Smooth muscle cell (in vitro differentiated cells): ENCODE results near the gene PRKCE. TPM values are rescaled to one million over a fixed set of nuclear protein-coding genes. Genes with fewer than 3 reads are reported as not detected.

Experiments used
- DNase-seq: peaks from one replicate; lab custom pipeline; 2025; ENCODE audit not compliant: unreplicated experiment; lab: John Stamatoyannopoulos, UW
- H2AFZ ChIP-seq: fragments of 200-600 bp; sonication (generic); 2 replicates; pipeline ENCODE4 v1.6.0; 2016; ENCODE audit warnings: antibody characterized with exemption, low read depth, mild to moderate bottlenecking
- H3F3A ChIP-seq: fragments of 200-600 bp; sonication (generic); 2 replicates; pipeline ENCODE4 v1.6.0; 2017; ENCODE audit warnings: antibody characterized with exemption, low read depth
- H3K27ac ChIP-seq: fragments of 200-600 bp; sonication (generic); 2 replicates; pipeline ENCODE4 v1.5.1; 2016; ENCODE audit warnings: low read depth, mild to moderate bottlenecking
- H3K27me3 ChIP-seq: fragments of 200-600 bp; sonication (generic); 2 replicates; pipeline ENCODE4 v1.6.1; 2016; ENCODE audit warnings: low read depth, mild to moderate bottlenecking
- H3K36me3 ChIP-seq: fragments of 200-600 bp; sonication (generic); 2 replicates; pipeline ENCODE4 v1.5.1; 2016; ENCODE audit warnings: low read depth
- H3K4me1 ChIP-seq: fragments of 200-600 bp; sonication (generic); 2 replicates; pipeline ENCODE4 v1.5.1; 2016; ENCODE audit warnings: low read depth
- H3K4me2 ChIP-seq: fragments of 200-600 bp; sonication (generic); 2 replicates; pipeline ENCODE4 v1.6.0; 2016; ENCODE audit warnings: mild to moderate bottlenecking
- H3K4me3 ChIP-seq: fragments of 200-600 bp; sonication (generic); 2 replicates; pipeline ENCODE4 v1.5.1; 2016; ENCODE audit warnings: mild to moderate bottlenecking
- H3K79me2 ChIP-seq: fragments of 200-600 bp; sonication (generic); 2 replicates; pipeline ENCODE4 v1.6.0; 2016; ENCODE audit warnings: low read depth, mild to moderate bottlenecking
- H3K9ac ChIP-seq: fragments of 200-600 bp; sonication (generic); 2 replicates; pipeline ENCODE4 v1.6.0; 2016; ENCODE audit warnings: low read depth
- H3K9me3 ChIP-seq: fragments of 200-600 bp; sonication (generic); replicated peaks from 2 replicates; pipeline ENCODE4 v1.5.1; 2016; ENCODE audit warnings: low read depth
- H4K20me1 ChIP-seq: fragments of 200-600 bp; sonication (generic); 2 replicates; pipeline ENCODE4 v1.6.0; 2016; ENCODE audit warnings: low read depth
- WGBS: methylation state at CpG from one replicate; pipeline ENCODE4 v1.1.7; 2016; ENCODE audit warnings: low lambda C conversion rate; 5-methylcytosine and 5-hydroxymethylcytosine counted together
- polyA plus RNA-seq: library from polyadenylated mRNA; unstranded; fragments of >200 nt; fragmentation: Nextera tagmentation; extraction: Ambion mirVana; gene quantifications from 2 replicates; pipeline ENCODE4 v1.2.1, GENCODE V29; 2016
- total RNA-seq: library from RNA; depleted of rRNA; stranded (reverse); fragments of >200 nt; gene quantifications from 2 replicates; pipeline ENCODE4 v1.2.3, GENCODE V29; 2014
- TF ChIP-seq, protein P1 (sequence below): fragments of 200-600 bp; sonication (generic); IDR thresholded peaks from 2 replicates; pipeline ENCODE4 v1.5.1; 2017; ENCODE audit warnings: borderline replicate concordance, mild to moderate bottlenecking, antibody characterized with exemption; ENCODE audit not compliant: insufficient read depth, poor library complexity, severe bottlenecking

PRKCE gene
- total and polyA plus RNA-seq, 2 experiments from 2014 or later, result 20.6 to 29.1 TPM

- TF ChIP-seq, protein P1, sequence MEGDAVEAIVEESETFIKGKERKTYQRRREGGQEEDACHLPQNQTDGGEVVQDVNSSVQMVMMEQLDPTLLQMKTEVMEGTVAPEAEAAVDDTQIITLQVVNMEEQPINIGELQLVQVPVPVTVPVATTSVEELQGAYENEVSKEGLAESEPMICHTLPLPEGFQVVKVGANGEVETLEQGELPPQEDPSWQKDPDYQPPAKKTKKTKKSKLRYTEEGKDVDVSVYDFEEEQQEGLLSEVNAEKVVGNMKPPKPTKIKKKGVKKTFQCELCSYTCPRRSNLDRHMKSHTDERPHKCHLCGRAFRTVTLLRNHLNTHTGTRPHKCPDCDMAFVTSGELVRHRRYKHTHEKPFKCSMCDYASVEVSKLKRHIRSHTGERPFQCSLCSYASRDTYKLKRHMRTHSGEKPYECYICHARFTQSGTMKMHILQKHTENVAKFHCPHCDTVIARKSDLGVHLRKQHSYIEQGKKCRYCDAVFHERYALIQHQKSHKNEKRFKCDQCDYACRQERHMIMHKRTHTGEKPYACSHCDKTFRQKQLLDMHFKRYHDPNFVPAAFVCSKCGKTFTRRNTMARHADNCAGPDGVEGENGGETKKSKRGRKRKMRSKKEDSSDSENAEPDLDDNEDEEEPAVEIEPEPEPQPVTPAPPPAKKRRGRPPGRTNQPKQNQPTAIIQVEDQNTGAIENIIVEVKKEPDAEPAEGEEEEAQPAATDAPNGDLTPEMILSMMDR, result no peak
- Histone ChIP-seq H3K4me3 (no peak overlapping the region), H3F3A (peaks cover 9% of the 10 kb centered on the region), H2AFZ (no peak overlapping the region), H3K4me1 (peaks cover 8% of the 10 kb centered on the region), H3K4me2 (peak overlapping the region; percentile 33), H3K27me3 (no peaks in the 10 kb centered on the region), H4K20me1 (peaks cover 75% of the 10 kb centered on the region), H3K9ac (no peak overlapping the region), H3K27ac (peak overlapping the region; percentile 8), H3K36me3 (no peaks in the 10 kb centered on the region), H3K9me3 (no peaks in the 10 kb centered on the region), H3K79me2 (peaks cover 91% of the 10 kb centered on the region)
- DNase-seq, result no peak
- WGBS, result 36% methylated on average over 4 of the region's 4 CpGs
These were observed 37.2 kb downstream of the PRKCE start for GRCh38 chr2:45688479-45689298.

- H3K79me2 ChIP-seq, result peaks cover 91% of the 10 kb centered on the region
- no peak overlapping the region for H3K9ac ChIP-seq
These were observed 38.8 kb downstream of the PRKCE start for GRCh38 chr2:45690231-45690630.

GRCh38 chr2:45691171-45691999 lies 39.9 kb downstream of the PRKCE start:
- H2AFZ ChIP-seq, result no peak overlapping the region
- 91% methylated on average over 12 of the region's 12 CpGs for WGBS
- no peaks in the 10 kb centered on the region for H3K27me3 ChIP-seq
- peaks cover 11% of the 10 kb centered on the region for H3K4me1 ChIP-seq
- H3K27ac ChIP-seq, result no peak overlapping the region
- TF ChIP-seq, protein P1, result no peak
- H3K9me3 ChIP-seq, result no peaks in the 10 kb centered on the region
- no peak overlapping the region for H3K4me3 ChIP-seq
- H3F3A ChIP-seq, result peaks cover 10% of the 10 kb centered on the region
- no peak overlapping the region for H3K4me2 ChIP-seq
- H3K9ac ChIP-seq, result no peak overlapping the region
- peaks cover 89% of the 10 kb centered on the region for H3K79me2 ChIP-seq
- DNase-seq, result no peak
- no peaks in the 10 kb centered on the region for H3K36me3 ChIP-seq
- peaks cover 78% of the 10 kb centered on the region for H4K20me1 ChIP-seq

More at GRCh38 chr2:45690231-45690630, 38.8 kb downstream of the PRKCE start:
- Histone ChIP-seq H3K9me3 (no peaks in the 10 kb centered on the region), H3F3A (peaks cover 9% of the 10 kb centered on the region), H3K36me3 (no peaks in the 10 kb centered on the region), H3K4me1 (peaks cover 8% of the 10 kb centered on the region), H3K4me3 (no peak overlapping the region), H3K27me3 (no peaks in the 10 kb centered on the region), H3K27ac (no peak overlapping the region), H2AFZ (no peak overlapping the region), H3K4me2 (no peak overlapping the region), H4K20me1 (peaks cover 79% of the 10 kb centered on the region)
- 70% methylated on average over 2 of the region's 2 CpGs for WGBS
- TF ChIP-seq, protein P1, result no peak
- no peak for DNase-seq
